Esophagus muscularis mucosa (tissue), 3 donors: ENCODE data around the gene BUB1B.

Experiments
- POLR2A ChIP-seq: fragments of 450-650 bp; IDR thresholded peaks from one replicate; pipeline ENCODE4 v1.6.1; 2017; ENCODE audit warnings: antibody characterized with exemption, moderate library complexity, mild to moderate bottlenecking, low read depth
- TF ChIP-seq, protein P1 (sequence below), 3 experiments: fragments of 200-600 bp in 2 of 3; fragments of 450-650 bp in 1 of 3; sonication (generic) in 2 of 3; IDR thresholded peaks; one replicate each; pipeline ENCODE4 v1.5.1; 2017 to 2019; ENCODE audit warnings: antibody characterized with exemption in 3 of 3, mild to moderate bottlenecking in 2 of 3, moderate library complexity in 1 of 3

DNA sequence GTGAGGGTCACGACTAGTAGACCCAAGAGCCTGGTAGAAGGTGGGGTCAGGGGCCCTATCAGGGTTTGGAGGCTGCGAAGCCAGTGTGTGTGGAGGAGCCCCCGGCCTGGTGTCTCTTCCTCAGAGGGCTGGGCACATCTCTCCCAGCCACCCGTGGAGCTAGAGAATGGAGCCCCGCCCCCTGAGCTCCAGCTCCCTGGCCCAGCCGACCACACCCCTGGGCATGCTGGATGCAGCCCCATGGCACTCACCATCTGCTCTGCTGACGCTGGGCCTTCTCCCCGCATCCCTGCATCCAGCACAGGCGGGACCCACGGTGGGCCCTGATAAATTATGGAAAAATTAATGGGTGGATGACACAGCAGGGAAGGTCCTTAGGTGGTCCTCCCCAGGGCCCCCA, 104.5 kb downstream of the BUB1B start:
- no peak for TF ChIP-seq POLR2A
- TF ChIP-seq, protein P1, sequence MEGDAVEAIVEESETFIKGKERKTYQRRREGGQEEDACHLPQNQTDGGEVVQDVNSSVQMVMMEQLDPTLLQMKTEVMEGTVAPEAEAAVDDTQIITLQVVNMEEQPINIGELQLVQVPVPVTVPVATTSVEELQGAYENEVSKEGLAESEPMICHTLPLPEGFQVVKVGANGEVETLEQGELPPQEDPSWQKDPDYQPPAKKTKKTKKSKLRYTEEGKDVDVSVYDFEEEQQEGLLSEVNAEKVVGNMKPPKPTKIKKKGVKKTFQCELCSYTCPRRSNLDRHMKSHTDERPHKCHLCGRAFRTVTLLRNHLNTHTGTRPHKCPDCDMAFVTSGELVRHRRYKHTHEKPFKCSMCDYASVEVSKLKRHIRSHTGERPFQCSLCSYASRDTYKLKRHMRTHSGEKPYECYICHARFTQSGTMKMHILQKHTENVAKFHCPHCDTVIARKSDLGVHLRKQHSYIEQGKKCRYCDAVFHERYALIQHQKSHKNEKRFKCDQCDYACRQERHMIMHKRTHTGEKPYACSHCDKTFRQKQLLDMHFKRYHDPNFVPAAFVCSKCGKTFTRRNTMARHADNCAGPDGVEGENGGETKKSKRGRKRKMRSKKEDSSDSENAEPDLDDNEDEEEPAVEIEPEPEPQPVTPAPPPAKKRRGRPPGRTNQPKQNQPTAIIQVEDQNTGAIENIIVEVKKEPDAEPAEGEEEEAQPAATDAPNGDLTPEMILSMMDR (IDR thresholded peaks at IDR 0.05): no peak
